Measurements from ENCODE around the gene PFDN4.
"Not testable (repeated sequence)": the region's sequence is repeated elsewhere in the genome, so short reads cannot be mapped to it uniquely, and the experiment has no call there.

Gene PFDN4

GRCh38 chr20:54223751-54224150, 15.9 kb downstream of the PFDN4 start:
- Histone ChIP-seq H3K36me3 (no peaks in the 10 kb centered on the region), H3K27me3 (no peaks in the 10 kb centered on the region), H3K27ac (no peak overlapping the region), H3K9me3 (no peaks in the 10 kb centered on the region), H3K4me1 (ENCODE audit: control insufficient read depth in 1 of 2, insufficient read depth in 1 of 2, low read depth in 1 of 2, low read length in 1 of 2) (no peaks in the 10 kb centered on the region), H3K4me3 (ENCODE audit: low read depth in 1 of 2, low read length in 1 of 2) (no peak overlapping the region)
- no peak for TF ChIP-seq CTCF (IDR thresholded peaks at IDR 0.05)

DNA sequence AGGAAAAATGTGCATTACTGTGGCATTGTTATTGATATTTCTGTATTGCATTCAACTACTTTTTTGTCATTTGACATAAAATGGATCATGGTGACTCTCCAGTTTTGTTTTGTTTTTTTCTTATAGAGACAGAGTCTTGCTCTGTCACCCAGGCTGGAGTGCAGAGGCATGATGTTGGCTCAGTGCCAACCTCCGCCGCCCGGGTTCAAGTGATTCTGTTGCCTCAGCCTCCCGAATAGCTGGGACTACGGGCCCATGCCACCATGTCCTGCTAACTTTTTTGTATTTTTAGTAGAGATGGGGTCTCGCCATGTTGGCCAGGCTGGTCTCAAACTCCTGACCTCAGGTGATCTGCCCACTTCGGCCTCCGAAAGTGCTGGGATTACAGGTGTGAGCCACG, 16.8 kb downstream of the PFDN4 start:
- not testable (repeated sequence) for H3K4me3 ChIP-seq (ENCODE audit: low read depth in 1 of 2, low read length in 1 of 2); H3K27ac ChIP-seq; H3K9me3 ChIP-seq; H3K27me3 ChIP-seq; H3K4me1 ChIP-seq (ENCODE audit: control insufficient read depth in 1 of 2, insufficient read depth in 1 of 2, low read depth in 1 of 2, low read length in 1 of 2); H3K36me3 ChIP-seq

DNA sequence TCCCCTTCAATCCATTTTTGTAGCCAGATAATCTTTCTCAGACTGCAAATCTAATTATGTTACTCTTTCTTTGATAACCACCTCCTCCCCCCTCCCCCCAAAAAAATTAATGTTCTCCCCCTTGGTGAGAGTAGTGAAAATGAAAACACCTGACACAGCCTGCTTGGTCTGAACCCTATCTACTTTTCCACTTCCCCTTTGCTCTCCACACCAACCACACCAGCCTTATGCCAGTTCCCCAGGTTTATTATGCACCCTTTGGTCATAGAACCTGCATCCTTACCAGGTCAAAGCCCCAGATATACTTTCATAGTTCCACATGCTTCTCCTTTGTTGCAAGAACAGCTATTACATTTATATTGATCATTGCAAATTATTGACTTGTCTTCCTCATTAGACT, 19.4 kb downstream of the PFDN4 start:
- no peaks in the 10 kb centered on the region for H3K36me3 ChIP-seq
- TF ChIP-seq CTCF (IDR thresholded peaks at IDR 0.05) = no peak
- no peaks in the 10 kb centered on the region for H3K4me1 ChIP-seq (ENCODE audit: control insufficient read depth in 1 of 2, insufficient read depth in 1 of 2, low read depth in 1 of 2, low read length in 1 of 2)
- no peaks in the 10 kb centered on the region for H3K27me3 ChIP-seq
- no peaks in the 10 kb centered on the region for H3K9me3 ChIP-seq
- no peak overlapping the region for H3K27ac ChIP-seq
- no peak overlapping the region for H3K4me3 ChIP-seq (ENCODE audit: low read depth in 1 of 2, low read length in 1 of 2)

DNA sequence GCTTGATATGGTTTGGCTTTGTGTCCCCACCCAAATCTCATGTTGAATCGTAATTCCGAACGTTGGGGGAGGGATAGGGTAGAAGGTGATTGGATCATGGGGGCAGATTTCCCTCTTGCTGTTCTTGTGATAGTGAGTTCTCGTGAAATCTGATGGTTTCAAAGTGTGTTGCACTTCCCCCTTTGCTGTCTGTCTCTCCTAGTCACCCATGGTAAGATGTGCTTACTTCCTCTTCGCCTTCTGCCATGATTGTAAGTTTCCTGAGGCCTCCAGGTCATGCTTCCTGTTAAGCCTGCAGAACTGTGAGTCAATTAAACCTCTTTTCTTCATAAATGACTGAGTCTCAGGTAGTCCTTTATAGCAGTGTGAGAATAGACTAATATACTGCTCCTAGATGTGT, 19.9 kb downstream of the PFDN4 start:
- no peak overlapping the region for H3K4me3 ChIP-seq (ENCODE audit: low read depth in 1 of 2, low read length in 1 of 2)

DNA sequence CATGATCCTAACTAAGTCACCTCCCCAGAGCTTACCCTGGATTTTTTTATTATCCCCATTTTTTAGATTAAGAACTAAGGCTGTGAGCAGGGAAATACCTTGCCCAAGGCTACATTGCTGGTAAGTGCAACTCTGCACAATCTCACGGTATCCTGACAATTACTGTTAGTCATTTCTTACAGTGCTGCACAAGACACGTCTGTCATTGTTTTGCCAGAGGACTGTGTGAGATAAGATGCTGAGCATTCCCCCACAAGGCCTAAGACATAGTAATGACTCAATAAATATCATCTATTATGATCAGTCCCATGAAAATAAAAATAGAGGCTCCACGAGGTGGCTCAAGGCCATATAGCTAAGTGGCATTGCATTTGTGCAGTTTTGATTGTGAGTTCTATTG, 21.0 kb downstream of the PFDN4 start:
- Histone ChIP-seq H3K27me3 (no peaks in the 10 kb centered on the region), H3K4me1 (ENCODE audit: control insufficient read depth in 1 of 2, insufficient read depth in 1 of 2, low read depth in 1 of 2, low read length in 1 of 2) (no peaks in the 10 kb centered on the region), H3K9me3 (no peaks in the 10 kb centered on the region), H3K36me3 (no peaks in the 10 kb centered on the region), H3K27ac (no peak overlapping the region), H3K4me3 (ENCODE audit: low read depth in 1 of 2, low read length in 1 of 2) (no peak overlapping the region)
- no peak for TF ChIP-seq CTCF (IDR thresholded peaks at IDR 0.05)

More for the DNA sequence above, 19.9 kb downstream of the PFDN4 start:
- Histone ChIP-seq H3K9me3 (no peaks in the 10 kb centered on the region), H3K27ac (no peak overlapping the region), H3K36me3 (no peaks in the 10 kb centered on the region), H3K27me3 (no peaks in the 10 kb centered on the region), H3K4me1 (ENCODE audit: control insufficient read depth in 1 of 2, insufficient read depth in 1 of 2, low read depth in 1 of 2, low read length in 1 of 2) (no peaks in the 10 kb centered on the region)
- no peak for TF ChIP-seq CTCF (IDR thresholded peaks at IDR 0.05)

- Histone ChIP-seq H3K27ac (no peak overlapping the region), H3K9me3 (no peaks in the 10 kb centered on the region), H3K4me1 (ENCODE audit: control insufficient read depth in 1 of 2, insufficient read depth in 1 of 2, low read depth in 1 of 2, low read length in 1 of 2) (no peaks in the 10 kb centered on the region), H3K36me3 (no peaks in the 10 kb centered on the region), H3K4me3 (ENCODE audit: low read depth in 1 of 2, low read length in 1 of 2) (no peak overlapping the region), H3K27me3 (no peaks in the 10 kb centered on the region)
- TF ChIP-seq CTCF (IDR thresholded peaks at IDR 0.05) = no peak
These were observed 21.8 kb downstream of the PFDN4 start for GRCh38 chr20:54229566-54230160.

Measured in neutrophil (primary cell).